Renal cortical epithelial cell (primary cell): ENCODE measurements around the gene PKD2. TPM values are rescaled to one million over a fixed set of nuclear protein-coding genes. Genes with fewer than 3 reads are reported as not detected.

Experiments
- DNase-seq: peaks from one replicate; pipeline ENCODE4 v3.0.0-alpha.2; 2011; ENCODE audit warnings: low read depth
- total RNA-seq: library from RNA; depleted of rRNA; stranded (reverse); fragments of >200 nt; gene quantifications from 2 replicates; pipeline ENCODE4 v1.2.3, GENCODE V29; 2014

Gene PKD2
- total RNA-seq, 1 donor from 2014 or later: 189 TPM

GRCh38 chr4:88027611-88028608 lies 20.5 kb downstream of the PKD2 start:
- peak; percentile 96 for DNase-seq

GRCh38 chr4:88028946-88029345 lies 21.5 kb downstream of the PKD2 start:
- DNase-seq: no peak

- DNase-seq: no peak
Observed at GRCh38 chr4:88029556-88029955, 22.1 kb downstream of the PKD2 start.

- DNase-seq: no peak
Observed at GRCh38 chr4:88030565-88031310, 23.3 kb downstream of the PKD2 start.

- peak; percentile 79 for DNase-seq
Observed at GRCh38 chr4:88033309-88033708, 25.9 kb downstream of the PKD2 start.

GRCh38 chr4:88035292-88035691 lies 27.9 kb downstream of the PKD2 start:
- no peak for DNase-seq

GRCh38 chr4:88037447-88037846 lies 30.0 kb downstream of the PKD2 start:
- no peak for DNase-seq

- DNase-seq: no peak
Observed at GRCh38 chr4:88037936-88038335, 30.5 kb downstream of the PKD2 start.

- DNase-seq: peak; percentile 12
Observed at GRCh38 chr4:88040707-88041106, 33.3 kb downstream of the PKD2 start.

- no peak for DNase-seq
Observed at GRCh38 chr4:88041626-88042025, 34.2 kb downstream of the PKD2 start.

GRCh38 chr4:88043001-88043400 lies 35.6 kb downstream of the PKD2 start:
- DNase-seq: no peak

- no peak for DNase-seq
Observed at GRCh38 chr4:88043586-88044340, 36.3 kb downstream of the PKD2 start.

GRCh38 chr4:88045021-88045420 lies 37.6 kb downstream of the PKD2 start:
- no peak for DNase-seq

GRCh38 chr4:88054229-88054628 lies 46.8 kb downstream of the PKD2 start:
- DNase-seq: peak; percentile 96

- peak; percentile 65 for DNase-seq
Observed at GRCh38 chr4:88054901-88055300, 47.5 kb downstream of the PKD2 start.

- DNase-seq: no peak
Observed at GRCh38 chr4:88058295-88058694, 50.9 kb downstream of the PKD2 start.

GRCh38 chr4:88059766-88060165 lies 52.3 kb downstream of the PKD2 start:
- DNase-seq: no peak

GRCh38 chr4:88060431-88060830 lies 53.0 kb downstream of the PKD2 start:
- peak; percentile 36 for DNase-seq

- DNase-seq: no peak
Observed at GRCh38 chr4:88062311-88062710, 54.9 kb downstream of the PKD2 start.

GRCh38 chr4:88062843-88063242 lies 55.4 kb downstream of the PKD2 start:
- peak; percentile 30 for DNase-seq

GRCh38 chr4:88063634-88064296 lies 56.3 kb downstream of the PKD2 start:
- DNase-seq: peak; percentile 28
